GM19023 (cell line): Measurements from ENCODE around the gene HAPLN1.

ENCODE experiments used
- ATAC-seq: cut with Tn5 transposase; IDR thresholded peaks from one replicate; pipeline ENCODE4 v1.9.1; 2021; ENCODE audit warnings: mild to moderate bottlenecking, moderate library complexity; ENCODE audit not compliant: unreplicated experiment

Gene HAPLN1

GRCh38 chr5:83718936-83719495 is 1.6 kb downstream of the HAPLN1 start:
- ATAC-seq: no peak

DNA sequence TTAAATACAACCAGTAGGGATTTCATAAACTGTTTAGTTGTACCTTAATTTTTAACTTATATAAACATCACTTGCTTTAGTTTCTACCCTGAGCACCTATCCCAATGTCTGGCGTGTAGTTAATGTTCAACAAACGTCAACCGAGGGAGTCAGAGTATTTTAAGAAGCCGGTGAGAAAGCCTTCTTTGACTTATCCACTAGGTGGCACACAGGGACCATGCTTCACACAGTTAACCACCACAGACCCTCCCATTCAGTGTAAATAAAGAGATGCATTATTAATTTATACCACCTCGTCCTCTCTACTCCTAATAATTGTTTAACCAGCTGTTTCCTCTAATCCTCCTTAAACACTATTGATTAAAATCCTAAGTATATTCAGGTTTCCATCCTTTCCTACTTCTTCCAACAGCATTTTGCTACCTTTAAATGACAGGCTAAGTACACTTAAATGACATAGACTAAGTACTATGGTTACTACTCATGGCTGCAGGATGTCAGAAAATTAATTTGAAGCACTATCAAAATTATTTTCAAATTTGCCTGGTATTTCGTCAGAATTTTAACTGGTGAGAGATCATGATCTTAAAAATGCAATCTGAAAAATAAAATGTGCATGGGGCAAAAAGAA is 2.3 kb downstream of the HAPLN1 start:
- ATAC-seq: peak; percentile 66

DNA sequence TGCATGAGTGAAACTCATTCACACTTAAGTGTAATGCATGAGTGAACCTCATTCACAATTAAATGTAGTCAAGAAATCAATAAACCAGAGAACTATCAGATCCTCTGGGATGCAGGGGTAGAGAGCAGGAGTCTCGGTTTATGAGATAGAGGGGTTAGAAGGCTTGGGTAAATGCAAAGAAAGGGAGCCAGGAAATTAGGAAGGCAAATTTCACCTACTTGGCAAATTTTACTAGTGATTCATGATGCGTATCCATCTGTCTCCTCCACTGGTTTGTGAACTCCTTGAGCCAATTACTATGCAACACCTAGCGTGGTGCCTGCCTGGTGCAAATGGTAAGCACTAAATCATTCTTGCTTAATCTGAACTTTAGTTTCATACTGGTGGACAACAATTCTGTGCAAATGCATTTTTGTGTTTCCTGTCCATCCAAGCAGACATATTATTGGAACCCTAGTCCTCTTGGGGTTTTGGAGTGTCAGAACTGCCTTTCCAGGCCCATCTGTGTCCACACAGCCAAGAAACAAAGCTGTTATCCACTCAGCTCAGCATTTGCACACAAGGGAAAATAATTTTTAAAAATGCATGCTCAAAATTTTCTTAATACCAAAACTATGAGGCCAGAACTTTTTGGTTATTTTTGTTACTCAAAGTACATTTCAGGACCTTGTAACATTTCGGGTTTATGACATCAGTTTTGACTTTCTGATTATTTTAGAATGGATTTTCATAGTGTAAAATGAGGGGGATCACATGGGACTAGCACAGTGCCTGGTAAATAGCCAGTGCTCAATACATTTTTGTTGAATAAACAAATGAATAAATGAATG is 5.2 kb downstream of the HAPLN1 start:
- ATAC-seq: no peak

GRCh38 chr5:83714810-83715209 is 5.8 kb downstream of the HAPLN1 start:
- no peak for ATAC-seq

- no peak for ATAC-seq
Measured at GRCh38 chr5:83711982-83712601, 8.6 kb downstream of the HAPLN1 start.

- no peak for ATAC-seq
Measured at GRCh38 chr5:83709973-83710372, 10.7 kb downstream of the HAPLN1 start.

DNA sequence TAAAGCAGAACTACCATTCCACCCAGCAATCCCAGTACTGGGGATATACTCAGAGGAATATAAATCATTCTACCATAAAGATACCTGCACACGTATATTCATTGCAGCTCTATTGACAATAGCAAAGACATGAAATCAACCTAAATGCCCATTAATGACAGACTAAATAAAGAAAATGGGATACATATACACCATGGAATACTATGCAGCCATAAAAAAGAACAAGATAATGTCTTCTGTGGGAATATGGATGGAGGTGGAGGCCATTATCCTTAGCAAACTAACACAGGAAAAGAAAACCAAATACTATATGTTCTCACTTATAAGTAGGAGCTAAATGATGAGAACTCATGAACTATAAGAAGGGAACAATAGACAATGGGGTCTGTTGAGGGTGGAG is 12.5 kb downstream of the HAPLN1 start:
- no peak for ATAC-seq

DNA sequence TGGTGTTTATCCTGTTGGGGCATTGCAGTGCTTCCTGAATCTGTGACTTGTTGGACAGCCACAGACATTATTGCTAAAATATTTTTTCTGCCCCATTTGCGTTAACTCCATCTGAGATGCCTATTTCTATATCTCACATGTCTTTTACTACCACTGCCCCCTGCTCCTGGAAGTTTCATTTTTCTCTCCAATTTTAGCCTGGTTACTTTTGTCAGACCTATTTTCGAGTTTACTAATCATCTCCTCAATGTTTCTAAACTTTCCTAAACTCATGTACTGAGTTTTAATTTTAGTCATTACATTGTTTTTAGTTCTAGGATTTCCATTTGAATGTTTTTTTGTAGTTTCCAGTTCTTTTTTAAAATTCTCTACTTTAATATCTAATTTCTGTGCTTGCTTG is 17.6 kb downstream of the HAPLN1 start:
- no peak for ATAC-seq

- no peak for ATAC-seq
Measured at GRCh38 chr5:83701886-83702285, 18.8 kb downstream of the HAPLN1 start.

DNA sequence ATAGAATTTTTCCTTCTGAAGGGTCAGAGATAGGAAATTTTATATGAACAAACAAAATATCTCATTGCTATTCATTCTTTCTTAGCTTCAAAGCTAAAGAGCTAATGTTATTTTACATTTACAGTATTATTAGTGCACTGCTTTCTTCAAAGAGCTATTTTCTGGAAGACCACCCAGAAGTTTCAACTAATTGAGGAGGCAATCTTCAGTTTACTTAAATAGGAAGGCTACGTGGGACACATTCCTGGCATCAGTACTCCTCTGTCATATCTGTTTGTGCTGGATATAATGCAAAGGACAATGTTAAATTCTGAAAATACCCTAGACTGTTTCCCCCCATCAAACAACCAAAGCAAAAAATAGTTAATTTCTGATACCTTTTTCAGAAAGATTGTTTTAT is 30.8 kb downstream of the HAPLN1 start:
- no peak for ATAC-seq

DNA sequence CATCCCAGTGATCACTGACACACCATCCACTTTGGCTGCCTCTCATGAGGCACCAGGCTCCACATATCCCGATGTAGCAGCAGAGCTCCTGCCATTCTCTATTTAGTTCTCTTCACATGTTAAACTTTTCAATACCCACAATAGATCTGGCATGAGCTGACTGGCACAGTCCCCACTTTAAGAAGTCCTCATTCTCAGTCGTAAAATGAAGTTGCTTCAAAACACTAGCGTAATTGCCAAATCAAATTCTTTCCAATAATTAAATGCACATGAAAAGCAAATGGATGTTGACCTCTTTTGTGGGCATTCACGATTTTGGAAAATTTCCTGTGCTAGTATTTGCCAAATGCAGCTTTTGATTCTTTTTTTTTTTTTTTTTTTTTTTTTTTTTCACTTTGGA is 32.4 kb downstream of the HAPLN1 start:
- ATAC-seq: no peak

DNA sequence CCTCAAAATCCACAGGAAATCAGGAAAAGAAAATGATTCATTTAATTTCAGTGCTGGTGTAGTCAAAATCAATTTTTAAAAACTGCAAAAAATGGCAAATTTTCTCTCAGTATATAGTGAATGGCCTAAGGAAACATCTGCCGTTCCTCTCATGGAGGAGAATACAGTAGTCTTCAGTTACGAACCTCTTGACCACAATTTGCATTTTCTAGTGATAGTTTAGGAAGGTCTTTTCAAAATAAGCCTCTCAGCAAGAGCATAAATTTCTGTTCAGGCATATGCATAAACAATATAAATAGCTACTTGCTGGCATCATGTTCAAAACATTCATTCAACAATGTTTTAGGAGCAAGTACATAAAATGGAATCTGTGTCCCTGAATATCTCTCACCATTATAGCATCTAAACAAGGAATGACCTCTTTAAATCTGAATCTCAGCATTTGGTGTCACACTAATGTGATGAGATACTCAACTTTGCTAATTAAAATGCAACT is 33.5 kb downstream of the HAPLN1 start:
- no peak for ATAC-seq

DNA sequence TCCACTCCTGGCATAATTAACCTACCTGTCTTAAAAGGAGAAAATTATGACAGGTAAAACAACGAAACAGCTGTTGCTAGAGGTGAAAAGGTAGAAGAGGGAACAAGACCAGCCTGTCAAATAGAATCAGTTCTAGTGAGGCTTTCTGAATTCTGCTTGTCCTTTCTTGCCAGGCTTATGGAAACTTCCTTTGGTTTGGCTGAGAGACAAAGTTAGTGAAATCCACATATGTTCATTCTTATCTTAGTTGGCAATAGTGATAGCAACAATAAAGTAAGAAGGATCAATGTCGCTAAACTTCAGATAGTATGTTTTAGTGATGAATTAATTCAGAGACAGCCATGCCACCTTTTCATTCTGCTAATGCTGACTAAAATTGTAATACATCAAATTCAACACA is 34.4 kb downstream of the HAPLN1 start:
- ATAC-seq: no peak

DNA sequence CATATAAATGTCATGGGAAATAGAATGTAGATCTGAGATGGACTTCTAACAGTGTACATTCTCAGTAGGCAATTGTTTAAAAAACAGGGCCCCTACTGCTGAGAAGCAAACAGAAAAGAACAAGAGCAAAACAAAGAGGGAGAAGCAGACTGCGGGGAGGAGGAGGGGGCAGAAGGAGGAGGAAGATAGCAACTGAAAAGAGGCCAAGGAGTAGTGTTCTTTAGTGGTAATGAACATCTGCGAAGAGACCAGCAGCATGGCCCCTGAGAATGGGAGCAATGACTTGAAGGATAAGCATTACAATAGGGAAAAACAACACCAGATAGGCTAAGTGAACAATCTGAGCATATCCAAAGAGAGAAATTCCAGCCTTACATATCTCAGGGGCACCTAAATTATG is 36.8 kb downstream of the HAPLN1 start:
- no peak for ATAC-seq

DNA sequence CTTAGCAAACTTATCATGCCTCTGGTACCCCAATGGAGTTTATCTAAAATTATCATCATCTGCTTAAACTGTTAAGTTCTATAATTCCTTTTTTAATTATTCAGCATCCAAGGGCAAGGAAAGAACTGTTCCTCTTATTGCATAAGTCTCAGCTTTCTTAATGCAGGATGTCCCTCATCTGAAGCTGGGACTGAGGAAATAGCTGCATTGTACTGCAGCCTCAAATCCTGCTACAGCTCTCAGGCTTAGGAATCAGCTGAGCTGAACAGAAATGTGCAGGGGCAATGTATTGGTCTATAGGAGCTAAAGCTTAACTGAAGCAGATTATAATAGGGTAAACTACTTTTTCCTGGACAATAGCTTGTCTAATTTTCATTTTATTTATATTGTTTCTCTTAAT is 48.0 kb downstream of the HAPLN1 start:
- no peak for ATAC-seq

- ATAC-seq: no peak
Measured at GRCh38 chr5:83672158-83672557, 48.5 kb downstream of the HAPLN1 start.

DNA sequence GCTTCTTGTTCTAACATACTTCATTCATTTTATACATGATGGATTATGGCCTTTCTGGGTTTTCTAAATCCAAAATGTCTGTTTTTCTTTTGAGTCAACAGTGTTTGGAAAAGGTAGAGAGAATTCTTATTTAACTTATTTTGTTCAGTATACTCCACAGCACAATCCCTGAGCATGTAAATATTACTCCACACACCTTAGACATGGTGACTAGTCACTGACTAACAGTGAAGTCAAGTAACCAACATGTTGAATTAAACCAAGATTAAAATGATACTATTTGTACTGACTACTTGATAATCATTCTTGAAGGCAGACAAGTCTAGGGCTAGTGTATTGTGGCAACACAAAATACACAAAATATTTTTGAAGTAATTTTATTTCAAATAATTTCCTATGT is 55.0 kb downstream of the HAPLN1 start:
- no peak for ATAC-seq

DNA sequence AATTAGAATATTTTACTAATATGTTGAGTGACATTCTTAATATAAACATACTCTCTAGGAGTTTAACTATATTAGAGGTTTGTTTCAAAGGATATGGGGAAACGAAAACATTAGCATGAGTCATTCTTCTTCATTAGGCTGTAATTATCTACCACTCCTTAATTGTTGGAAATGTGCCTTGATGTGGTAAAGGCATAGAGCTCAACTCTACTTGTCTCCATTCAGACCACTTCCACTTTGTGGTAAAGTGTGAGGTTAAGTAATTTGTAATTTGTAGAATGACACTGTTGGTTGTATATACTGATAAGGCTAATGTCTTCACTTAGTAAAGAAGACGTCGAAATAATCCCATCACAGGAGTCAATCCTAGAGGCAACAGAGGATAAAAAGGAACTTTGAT is 58.1 kb downstream of the HAPLN1 start:
- ATAC-seq: no peak

GRCh38 chr5:83657807-83658525 is 62.7 kb downstream of the HAPLN1 start:
- ATAC-seq: no peak

DNA sequence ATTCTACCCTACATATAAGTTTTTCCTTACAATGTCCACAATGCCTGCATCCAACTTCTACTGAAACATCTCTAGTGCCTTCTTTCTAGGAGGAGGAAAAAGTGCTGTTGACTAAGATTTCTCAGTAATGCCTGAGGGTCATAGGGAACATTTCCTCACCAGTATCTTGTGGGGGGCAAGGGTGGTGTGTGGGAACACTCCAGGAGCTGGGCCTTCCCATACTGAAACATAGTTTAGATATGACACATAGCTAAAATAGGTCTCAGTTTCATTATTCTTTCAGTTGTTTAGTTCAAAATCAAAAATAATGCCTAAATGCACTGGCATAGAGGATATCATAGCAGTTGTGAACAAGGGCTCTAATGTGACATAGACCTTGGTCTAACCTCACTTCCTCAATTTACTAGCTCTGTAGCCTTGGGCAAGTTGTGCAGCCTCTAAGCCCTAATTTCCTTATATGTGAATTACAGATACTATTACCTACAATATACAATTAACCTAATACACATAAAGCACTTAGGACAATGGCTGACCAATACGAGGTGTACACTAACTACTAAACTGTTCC is 66.1 kb downstream of the HAPLN1 start:
- no peak for ATAC-seq

- ATAC-seq: peak; percentile 78
Measured at GRCh38 chr5:83653669-83654068, 67.0 kb downstream of the HAPLN1 start.
